ENCODE data around the gene SLIT3.

DNA sequence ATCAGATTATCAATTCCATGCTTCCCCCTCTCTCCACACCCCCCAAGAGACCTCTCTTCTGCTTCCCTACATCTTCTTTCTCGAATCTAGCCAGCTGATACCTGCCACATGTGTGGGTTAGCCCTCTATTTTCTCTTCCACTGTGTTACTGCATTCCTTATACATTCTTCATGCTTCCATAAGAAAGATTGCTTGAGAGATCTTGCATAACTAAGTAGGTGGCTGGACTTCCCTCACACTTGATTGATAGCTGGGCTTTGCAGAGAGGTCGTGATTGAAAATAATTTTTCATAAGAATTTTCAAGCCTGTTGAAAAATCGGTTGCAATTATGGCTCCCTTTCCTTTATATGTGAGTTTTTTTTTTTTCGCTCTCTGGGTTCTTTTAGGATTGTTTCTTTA lies 688.8 kb downstream of the SLIT3 start:
- TF ChIP-seq, protein P1, sequence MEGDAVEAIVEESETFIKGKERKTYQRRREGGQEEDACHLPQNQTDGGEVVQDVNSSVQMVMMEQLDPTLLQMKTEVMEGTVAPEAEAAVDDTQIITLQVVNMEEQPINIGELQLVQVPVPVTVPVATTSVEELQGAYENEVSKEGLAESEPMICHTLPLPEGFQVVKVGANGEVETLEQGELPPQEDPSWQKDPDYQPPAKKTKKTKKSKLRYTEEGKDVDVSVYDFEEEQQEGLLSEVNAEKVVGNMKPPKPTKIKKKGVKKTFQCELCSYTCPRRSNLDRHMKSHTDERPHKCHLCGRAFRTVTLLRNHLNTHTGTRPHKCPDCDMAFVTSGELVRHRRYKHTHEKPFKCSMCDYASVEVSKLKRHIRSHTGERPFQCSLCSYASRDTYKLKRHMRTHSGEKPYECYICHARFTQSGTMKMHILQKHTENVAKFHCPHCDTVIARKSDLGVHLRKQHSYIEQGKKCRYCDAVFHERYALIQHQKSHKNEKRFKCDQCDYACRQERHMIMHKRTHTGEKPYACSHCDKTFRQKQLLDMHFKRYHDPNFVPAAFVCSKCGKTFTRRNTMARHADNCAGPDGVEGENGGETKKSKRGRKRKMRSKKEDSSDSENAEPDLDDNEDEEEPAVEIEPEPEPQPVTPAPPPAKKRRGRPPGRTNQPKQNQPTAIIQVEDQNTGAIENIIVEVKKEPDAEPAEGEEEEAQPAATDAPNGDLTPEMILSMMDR (IDR thresholded peaks at IDR 0.05; ENCODE audit: low read depth, low read length) = no peak
- no peak for TF ChIP-seq EZH2phosphoT487 (IDR thresholded peaks at IDR 0.05; ENCODE audit: low read depth)
